LNCaP clone FGC (cell line): ENCODE measurements around the gene CACNA2D3.

Source experiments
- DNase-seq: peaks from one replicate; pipeline ENCODE4 v3.0.0-alpha.2; 2011; ENCODE audit warnings: low read depth
- H3K4me3 ChIP-seq: 2 replicates; pipeline ENCODE4 v1.5.1; 2011; ENCODE audit warnings: mild to moderate bottlenecking, low read depth, low read length, control low read depth
- TF ChIP-seq, protein P1 (sequence below): IDR thresholded peaks from 2 replicates; pipeline ENCODE4 v1.5.1; 2012; ENCODE audit warnings: mild to moderate bottlenecking; ENCODE audit not compliant: control insufficient read depth, insufficient read depth; ENCODE audit errors: extremely low read depth

CACNA2D3 gene

GRCh38 chr3:54157860-54158259 lies 35.5 kb downstream of the CACNA2D3 start:
- TF ChIP-seq, protein P1, sequence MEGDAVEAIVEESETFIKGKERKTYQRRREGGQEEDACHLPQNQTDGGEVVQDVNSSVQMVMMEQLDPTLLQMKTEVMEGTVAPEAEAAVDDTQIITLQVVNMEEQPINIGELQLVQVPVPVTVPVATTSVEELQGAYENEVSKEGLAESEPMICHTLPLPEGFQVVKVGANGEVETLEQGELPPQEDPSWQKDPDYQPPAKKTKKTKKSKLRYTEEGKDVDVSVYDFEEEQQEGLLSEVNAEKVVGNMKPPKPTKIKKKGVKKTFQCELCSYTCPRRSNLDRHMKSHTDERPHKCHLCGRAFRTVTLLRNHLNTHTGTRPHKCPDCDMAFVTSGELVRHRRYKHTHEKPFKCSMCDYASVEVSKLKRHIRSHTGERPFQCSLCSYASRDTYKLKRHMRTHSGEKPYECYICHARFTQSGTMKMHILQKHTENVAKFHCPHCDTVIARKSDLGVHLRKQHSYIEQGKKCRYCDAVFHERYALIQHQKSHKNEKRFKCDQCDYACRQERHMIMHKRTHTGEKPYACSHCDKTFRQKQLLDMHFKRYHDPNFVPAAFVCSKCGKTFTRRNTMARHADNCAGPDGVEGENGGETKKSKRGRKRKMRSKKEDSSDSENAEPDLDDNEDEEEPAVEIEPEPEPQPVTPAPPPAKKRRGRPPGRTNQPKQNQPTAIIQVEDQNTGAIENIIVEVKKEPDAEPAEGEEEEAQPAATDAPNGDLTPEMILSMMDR = no peak
- no peak for DNase-seq

DNA sequence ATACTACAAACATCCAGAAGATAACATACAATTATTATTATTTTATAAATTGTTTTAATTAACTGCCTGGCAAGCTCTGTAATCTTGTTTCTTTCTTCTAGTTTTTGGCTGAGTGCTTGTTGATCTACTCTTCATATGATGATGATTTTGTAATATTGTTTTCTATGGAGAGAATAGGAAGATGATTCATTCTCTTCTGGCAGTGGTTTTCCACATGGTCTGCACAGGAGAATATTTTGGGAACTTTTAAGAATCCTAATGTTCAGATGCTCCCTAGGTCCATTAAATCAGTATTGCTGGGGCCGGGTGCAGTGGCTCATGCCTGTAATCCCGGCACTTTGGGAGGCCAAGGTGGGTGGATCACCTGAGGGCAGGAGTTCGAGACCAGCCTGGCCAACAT lies 37.6 kb downstream of the CACNA2D3 start:
- DNase-seq = no peak
- no peak overlapping the region for H3K4me3 ChIP-seq
- TF ChIP-seq, protein P1 = no peak

More at GRCh38 chr3:54157860-54158259, 35.5 kb downstream of the CACNA2D3 start:
- no peak overlapping the region for H3K4me3 ChIP-seq

- TF ChIP-seq, protein P1 = no peak
- DNase-seq = no peak
- H3K4me3 ChIP-seq = no peak overlapping the region
Measured at GRCh38 chr3:54163441-54163840, 41.1 kb downstream of the CACNA2D3 start.

DNA sequence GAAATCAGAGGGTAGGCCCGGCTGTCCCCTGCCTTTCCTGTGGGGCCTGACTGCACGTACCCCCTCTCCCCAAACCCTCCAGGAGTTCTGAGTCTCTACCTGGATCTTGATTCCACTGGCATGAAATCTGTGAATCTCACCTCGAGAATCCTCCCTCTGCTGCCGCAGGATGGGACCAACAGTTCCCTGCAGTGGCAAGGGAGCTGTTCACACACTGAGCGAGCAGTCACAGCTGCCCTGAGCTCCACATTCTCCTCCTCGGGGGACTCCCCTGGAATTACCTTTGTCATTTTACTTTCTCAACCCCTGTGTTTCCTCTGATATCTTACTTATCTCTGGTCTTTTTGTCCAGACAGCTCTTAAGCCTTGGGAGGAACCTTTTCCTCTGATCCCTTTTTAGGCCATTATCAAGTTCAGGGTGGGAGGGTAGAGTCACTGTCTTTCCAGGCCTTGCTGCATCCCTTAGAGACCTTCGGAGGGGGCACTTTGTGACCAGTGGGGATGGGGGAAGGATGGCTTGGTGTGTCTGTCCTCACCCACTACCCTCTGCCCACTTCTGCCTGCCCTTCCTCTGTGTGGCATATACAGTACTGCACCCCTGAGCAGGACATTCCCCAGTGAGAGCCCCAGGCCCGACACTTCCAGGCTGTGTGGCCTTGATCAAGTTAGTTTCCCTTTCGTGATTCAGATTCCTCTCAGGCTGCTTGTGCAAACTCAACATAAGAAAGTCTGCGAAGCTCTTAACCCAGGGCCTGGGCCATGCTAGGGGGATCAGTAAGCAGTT lies 42.0 kb downstream of the CACNA2D3 start:
- no peak for DNase-seq
- no peak overlapping the region for H3K4me3 ChIP-seq
- TF ChIP-seq, protein P1 = no peak

DNA sequence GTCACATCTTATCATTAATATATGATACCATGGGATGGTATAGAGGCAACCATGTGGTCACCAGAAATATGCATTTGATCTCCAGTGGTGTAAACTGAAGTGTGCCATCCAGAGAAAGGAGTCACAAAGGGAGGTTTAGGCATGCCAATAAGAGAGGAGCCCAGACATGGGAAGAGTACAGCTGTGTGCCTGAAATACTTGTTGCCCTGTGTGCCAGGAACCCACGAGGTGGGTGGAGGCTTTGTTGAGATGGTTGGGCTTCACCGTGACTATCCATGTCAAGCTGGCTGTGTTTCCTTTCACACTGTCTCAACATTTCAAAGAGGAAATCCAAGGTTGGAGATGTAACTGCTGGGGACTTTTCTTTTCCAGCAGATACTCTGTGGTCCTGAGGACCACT lies 43.5 kb downstream of the CACNA2D3 start:
- TF ChIP-seq, protein P1 = no peak
- DNase-seq = no peak
- no peak overlapping the region for H3K4me3 ChIP-seq

DNA sequence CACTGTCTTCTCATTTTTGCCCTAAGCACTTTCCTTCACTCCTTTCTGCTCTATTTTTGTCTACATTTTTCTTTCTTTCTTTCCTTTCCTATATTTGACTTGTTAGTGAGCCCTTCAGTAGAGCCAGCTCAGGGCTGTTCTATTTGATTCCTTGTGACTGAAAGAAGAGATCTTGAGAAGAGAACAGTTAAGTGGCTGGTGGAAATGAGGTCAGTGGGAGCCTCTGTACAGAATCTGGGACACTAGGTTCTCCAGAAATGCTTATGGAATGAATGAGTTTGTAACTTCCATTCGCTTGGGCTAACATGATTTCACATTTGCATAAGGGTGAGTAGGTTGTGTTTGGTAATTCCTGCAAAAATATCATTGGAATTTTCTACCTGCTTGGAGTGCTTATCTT lies 45.6 kb downstream of the CACNA2D3 start:
- DNase-seq = no peak
- H3K4me3 ChIP-seq = no peak overlapping the region
- TF ChIP-seq, protein P1 = no peak

DNA sequence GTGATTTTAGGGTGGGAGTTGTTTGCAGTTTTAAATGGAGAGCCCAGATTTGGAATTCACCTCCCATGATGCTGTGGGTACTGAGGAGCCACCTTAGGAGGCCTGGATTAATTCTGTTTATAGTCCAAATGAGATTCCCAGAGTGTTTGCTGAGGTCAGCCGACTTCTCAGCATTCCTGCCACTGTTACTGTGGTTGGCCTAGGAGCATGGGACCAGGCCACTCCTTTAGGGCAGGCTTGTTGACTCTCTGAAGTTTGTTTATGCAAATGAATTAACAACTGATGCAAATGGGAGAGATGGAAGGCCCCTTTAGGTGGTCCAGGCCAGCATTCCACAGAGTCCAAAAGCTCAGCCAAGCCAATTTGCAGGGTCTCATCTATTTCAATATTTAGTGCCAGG lies 46.1 kb downstream of the CACNA2D3 start:
- TF ChIP-seq, protein P1 = no peak
- no peak for DNase-seq

More for the DNA sequence above, 46.1 kb downstream of the CACNA2D3 start:
- no peak overlapping the region for H3K4me3 ChIP-seq
